GM12892 (cell line): ENCODE measurements around the gene TRPM3.

ENCODE experiments used
- POLR2A ChIP-seq: IDR thresholded peaks from 2 replicates; pipeline ENCODE4 v1.6.1; 2011; ENCODE audit warnings: low read depth, low read length, control low read depth
- POLR2AphosphoS5 ChIP-seq: IDR thresholded peaks from 2 replicates; pipeline ENCODE4 v1.6.1; 2011; ENCODE audit warnings: low read depth, low read length, control low read depth
- TAF1 ChIP-seq: IDR thresholded peaks from 2 replicates; pipeline ENCODE4 v1.6.1; 2011; ENCODE audit warnings: low read depth, mild to moderate bottlenecking, control low read depth, low read length, borderline replicate concordance

GRCh38 chr9:70573308-70573707 is 548.1 kb downstream of the TRPM3 start:
- TF ChIP-seq POLR2A (no peak), TAF1 (no peak), POLR2AphosphoS5 (no peak)
